ENCODE data around the gene ACTR3.

Gene ACTR3

GRCh38 chr2:113873867-113874266 is 16.0 kb upstream of the ACTR3 start:
- H2AFZ ChIP-seq (ENCODE audit: low read length): no peak overlapping the region
- H3K9me3 ChIP-seq (ENCODE audit: insufficient read depth, low read depth, low read length): no peaks in the 10 kb centered on the region
- no peaks in the 10 kb centered on the region for H3K9me2 ChIP-seq (replicated peaks; ENCODE audit: low read depth, low read length)
- no peaks in the 10 kb centered on the region for H3K4me1 ChIP-seq (ENCODE audit: insufficient read depth, low read length, poor library complexity, severe bottlenecking)
- H3K9ac ChIP-seq (ENCODE audit: low read depth, low read length, poor library complexity, severe bottlenecking): no peak overlapping the region
- no peak for TF ChIP-seq EZH2phosphoT487 (IDR thresholded peaks at IDR 0.05; ENCODE audit: borderline replicate concordance)
- TF ChIP-seq CTCF (conservative IDR thresholded peaks at IDR 0.05; ENCODE audit: low read length): no peak
- H3K4me2 ChIP-seq (ENCODE audit: low read depth, low read length, poor library complexity, severe bottlenecking): no peak overlapping the region
- no peak overlapping the region for H3K4me3 ChIP-seq (ENCODE audit: low read length, poor library complexity, severe bottlenecking)
- no peaks in the 10 kb centered on the region for H3F3A ChIP-seq (ENCODE audit: low read depth)
- H3K36me3 ChIP-seq (ENCODE audit: insufficient read depth, low read length): no peaks in the 10 kb centered on the region
- no peaks in the 10 kb centered on the region for H3K79me2 ChIP-seq (ENCODE audit: insufficient read depth, low read length)
- H3K27me3 ChIP-seq (ENCODE audit: insufficient read depth, low read length, poor library complexity, severe bottlenecking): no peaks in the 10 kb centered on the region
- no peaks in the 10 kb centered on the region for H4K20me1 ChIP-seq (ENCODE audit: insufficient read depth, low read length, poor library complexity, severe bottlenecking)

GRCh38 chr2:113875135-113875534 is 14.8 kb upstream of the ACTR3 start:
- H3K27me3 ChIP-seq (ENCODE audit: insufficient read depth, low read length, poor library complexity, severe bottlenecking): no peaks in the 10 kb centered on the region
- H3K36me3 ChIP-seq (ENCODE audit: insufficient read depth, low read length): no peaks in the 10 kb centered on the region
- no peaks in the 10 kb centered on the region for H3K9me2 ChIP-seq (replicated peaks; ENCODE audit: low read depth, low read length)
- H3K4me2 ChIP-seq (ENCODE audit: low read depth, low read length, poor library complexity, severe bottlenecking): no peak overlapping the region
- no peaks in the 10 kb centered on the region for H3K9me3 ChIP-seq (ENCODE audit: insufficient read depth, low read depth, low read length)
- TF ChIP-seq CTCF (conservative IDR thresholded peaks at IDR 0.05; ENCODE audit: low read length) (no peak), EZH2phosphoT487 (IDR thresholded peaks at IDR 0.05; ENCODE audit: borderline replicate concordance) (no peak)
- no peaks in the 10 kb centered on the region for H4K20me1 ChIP-seq (ENCODE audit: insufficient read depth, low read length, poor library complexity, severe bottlenecking)
- H3K4me1 ChIP-seq (ENCODE audit: insufficient read depth, low read length, poor library complexity, severe bottlenecking): no peaks in the 10 kb centered on the region
- no peaks in the 10 kb centered on the region for H3F3A ChIP-seq (ENCODE audit: low read depth)
- H3K4me3 ChIP-seq (ENCODE audit: low read length, poor library complexity, severe bottlenecking): no peak overlapping the region
- no peaks in the 10 kb centered on the region for H3K79me2 ChIP-seq (ENCODE audit: insufficient read depth, low read length)
- no peak overlapping the region for H2AFZ ChIP-seq (ENCODE audit: low read length)
- no peak overlapping the region for H3K9ac ChIP-seq (ENCODE audit: low read depth, low read length, poor library complexity, severe bottlenecking)

GRCh38 chr2:113876503-113877387 is 13.1 kb upstream of the ACTR3 start:
- H3K79me2 ChIP-seq (ENCODE audit: insufficient read depth, low read length): no peaks in the 10 kb centered on the region
- H3F3A ChIP-seq (ENCODE audit: low read depth): no peaks in the 10 kb centered on the region
- H3K27me3 ChIP-seq (ENCODE audit: insufficient read depth, low read length, poor library complexity, severe bottlenecking): no peaks in the 10 kb centered on the region
- H3K4me2 ChIP-seq (ENCODE audit: low read depth, low read length, poor library complexity, severe bottlenecking): no peak overlapping the region
- TF ChIP-seq CTCF (conservative IDR thresholded peaks at IDR 0.05; ENCODE audit: low read length): no peak
- no peak for TF ChIP-seq EZH2phosphoT487 (IDR thresholded peaks at IDR 0.05; ENCODE audit: borderline replicate concordance)
- no peak overlapping the region for H3K4me3 ChIP-seq (ENCODE audit: low read length, poor library complexity, severe bottlenecking)
- H3K9ac ChIP-seq (ENCODE audit: low read depth, low read length, poor library complexity, severe bottlenecking): no peak overlapping the region
- no peaks in the 10 kb centered on the region for H3K4me1 ChIP-seq (ENCODE audit: insufficient read depth, low read length, poor library complexity, severe bottlenecking)
- H3K9me3 ChIP-seq (ENCODE audit: insufficient read depth, low read depth, low read length): no peaks in the 10 kb centered on the region
- H4K20me1 ChIP-seq (ENCODE audit: insufficient read depth, low read length, poor library complexity, severe bottlenecking): no peaks in the 10 kb centered on the region
- H3K9me2 ChIP-seq (replicated peaks; ENCODE audit: low read depth, low read length): no peaks in the 10 kb centered on the region
- no peak overlapping the region for H2AFZ ChIP-seq (ENCODE audit: low read length)
- no peaks in the 10 kb centered on the region for H3K36me3 ChIP-seq (ENCODE audit: insufficient read depth, low read length)

All from Loucy (cell line).